Hippocampal formation (tissue), 2 donors: ENCODE measurements around the gene GRAP.
"Not testable (repeated sequence)": the region's sequence is repeated elsewhere in the genome, so short reads cannot be mapped to it uniquely, and the experiment has no call there.

Experiments
- DNase-seq, 2 donors: peaks; one replicate each; lab custom pipeline; 2025; lab: John Stamatoyannopoulos, UW

Gene GRAP

GRCh38 chr17:19042369-19042768 lies 4.4 kb downstream of the GRAP start:
- DNase-seq: not testable (repeated sequence)

- not testable (repeated sequence) for DNase-seq
Observed at GRCh38 chr17:19041871-19042270, 4.9 kb downstream of the GRAP start.

DNA sequence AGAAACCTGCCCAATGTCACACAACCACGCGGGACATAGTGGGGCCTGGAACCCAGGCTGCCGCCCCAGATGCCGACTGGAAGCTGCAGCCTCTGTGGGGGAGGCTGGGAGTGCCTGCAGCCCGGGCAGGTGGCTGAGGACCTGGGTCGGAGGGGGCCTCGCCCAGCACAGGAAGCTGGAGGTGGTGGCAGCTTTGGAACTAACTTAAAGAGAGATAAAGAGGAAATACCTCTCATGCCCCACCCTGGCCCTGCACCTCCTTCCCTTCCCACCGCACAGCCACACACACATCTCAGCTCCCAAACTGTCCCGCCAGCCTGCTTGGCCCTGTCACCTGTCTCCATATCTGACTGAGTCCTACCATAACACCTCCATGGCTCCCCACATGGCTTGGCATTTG lies 6.4 kb downstream of the GRAP start:
- DNase-seq: not testable (repeated sequence)

- DNase-seq: not testable (repeated sequence)
Observed at GRCh38 chr17:19038730-19039129, 8.0 kb downstream of the GRAP start.

DNA sequence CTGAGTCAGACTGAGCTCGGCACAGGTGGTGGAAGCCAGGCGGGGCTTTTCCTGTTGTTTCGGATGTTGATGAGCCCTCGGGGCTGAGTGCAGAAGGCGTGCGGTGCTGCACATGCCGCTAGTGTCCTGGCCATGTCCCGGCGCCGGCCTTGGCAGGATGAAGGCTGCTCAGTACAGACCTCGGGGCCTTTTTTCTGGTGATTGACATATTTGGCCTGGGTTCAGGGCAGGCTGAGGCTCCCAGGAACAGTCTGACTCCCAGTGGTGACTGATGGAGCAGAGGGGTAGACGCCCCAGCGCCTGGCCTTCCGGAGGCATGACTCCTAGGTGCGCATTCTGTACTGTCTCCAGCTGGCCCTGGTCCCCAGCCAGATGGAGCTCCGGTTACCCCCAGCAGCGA lies 8.8 kb downstream of the GRAP start:
- not testable (repeated sequence) for DNase-seq

DNA sequence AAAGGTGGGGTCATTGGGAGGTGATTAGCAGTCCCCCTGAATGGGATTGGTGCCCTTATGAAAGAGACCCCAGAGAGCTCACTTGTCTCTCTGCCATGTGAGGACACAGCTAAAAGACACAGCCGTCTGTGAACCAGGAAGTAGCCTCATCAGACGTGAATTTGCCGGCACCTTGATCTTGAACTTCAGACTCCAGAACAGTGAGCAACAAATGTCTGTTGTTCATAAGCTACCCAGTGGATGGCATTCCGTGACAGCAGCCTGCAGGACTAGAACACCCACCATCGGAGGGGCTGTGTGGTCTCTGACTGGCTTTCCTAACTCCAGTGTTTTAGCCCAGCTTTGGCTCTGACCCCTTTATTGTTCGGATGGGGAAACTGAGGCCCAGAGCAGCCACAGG lies 9.2 kb downstream of the GRAP start:
- not testable (repeated sequence) for DNase-seq

GRCh38 chr17:19036186-19036585 lies 10.6 kb downstream of the GRAP start:
- DNase-seq: not testable (repeated sequence)

DNA sequence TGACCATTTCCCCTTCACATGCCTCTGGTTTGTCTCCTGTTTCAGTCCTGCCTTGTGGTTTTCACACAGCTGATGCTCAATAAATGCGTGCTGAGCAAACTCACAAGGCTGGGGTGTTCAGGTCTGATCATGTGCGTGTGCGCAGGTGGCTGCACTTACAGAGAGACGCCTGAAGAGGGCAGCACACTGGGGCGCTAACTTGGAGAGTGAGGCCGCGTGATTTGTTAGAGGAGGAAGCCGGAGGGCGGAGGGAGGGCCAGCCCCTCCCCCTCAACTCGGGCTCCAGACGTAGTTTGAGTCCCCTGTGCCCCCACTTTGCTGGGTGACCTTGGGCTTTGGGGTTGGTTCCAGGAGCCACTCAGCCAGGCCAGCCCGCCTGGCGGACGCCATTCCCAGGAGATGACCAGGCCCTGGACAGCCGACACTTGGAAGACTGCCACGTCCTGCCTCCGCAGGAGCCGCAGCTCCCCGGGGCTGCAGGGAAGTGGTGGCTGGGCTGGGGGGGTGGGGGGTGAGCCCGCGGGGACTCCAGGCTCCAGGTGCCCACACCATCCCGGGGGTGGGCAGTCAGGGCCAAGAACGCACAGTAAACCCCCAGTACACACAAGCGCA lies 14.3 kb downstream of the GRAP start:
- DNase-seq: not testable (repeated sequence)

DNA sequence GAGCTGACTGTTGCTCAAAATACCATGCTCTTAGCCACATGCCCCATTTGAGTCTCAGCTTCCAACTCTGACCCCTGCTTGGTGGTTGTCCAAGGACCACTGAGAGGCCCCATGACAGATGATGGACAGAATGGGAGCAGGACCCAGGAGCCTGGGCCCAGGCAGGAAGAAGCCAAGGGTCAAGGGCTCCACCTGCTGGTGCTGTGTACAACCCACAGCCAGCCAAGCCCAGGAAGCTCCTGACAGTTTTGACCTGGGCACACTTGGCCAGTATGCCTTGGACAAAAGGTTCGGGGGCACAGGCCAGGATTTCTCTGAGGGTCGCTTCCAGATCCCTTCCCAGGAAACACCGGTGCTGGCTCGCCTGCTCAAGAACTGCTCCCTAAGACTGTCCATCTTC lies 15.0 kb downstream of the GRAP start:
- DNase-seq: not testable (repeated sequence)

DNA sequence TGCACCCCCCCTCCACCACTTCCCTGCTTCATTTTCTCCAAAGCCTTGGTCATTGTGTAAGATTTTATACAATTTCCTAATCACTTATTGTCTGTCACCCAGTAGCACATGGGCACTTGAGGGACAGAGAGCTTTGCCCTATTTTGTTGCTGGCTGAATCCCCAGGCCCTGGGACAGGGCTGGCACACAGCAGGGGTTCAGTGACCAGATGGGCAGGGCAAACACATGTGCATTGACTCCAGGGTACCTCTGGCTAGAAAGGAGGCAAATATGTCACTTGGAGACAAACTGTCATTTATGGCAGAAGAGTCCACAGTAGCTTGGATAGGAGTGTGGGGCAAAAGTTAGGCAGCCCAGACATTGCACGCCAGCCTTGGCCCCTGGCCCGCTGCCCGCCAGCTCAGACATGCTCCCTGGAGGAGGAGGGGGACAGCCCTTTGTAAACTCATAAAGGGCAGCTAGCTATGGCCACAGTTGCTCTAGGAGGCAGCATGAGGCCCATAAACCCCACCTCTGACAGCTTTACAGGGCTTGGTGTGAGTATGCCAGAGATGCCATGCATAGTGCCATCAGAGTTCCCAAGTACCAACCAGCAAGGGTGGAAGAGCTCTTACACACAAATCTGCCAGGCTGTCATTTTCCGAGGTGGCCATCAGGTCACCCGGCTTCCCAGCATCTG lies 15.8 kb downstream of the GRAP start:
- not testable (repeated sequence) for DNase-seq

- DNase-seq: not testable (repeated sequence)
Observed at GRCh38 chr17:19029740-19030139, 17.0 kb downstream of the GRAP start.

- DNase-seq: not testable (repeated sequence)
Observed at GRCh38 chr17:19028671-19029070, 18.1 kb downstream of the GRAP start.

- DNase-seq: no peak
Observed at GRCh38 chr17:19024101-19025078, 22.4 kb downstream of the GRAP start.

GRCh38 chr17:19023209-19023999 lies 23.4 kb downstream of the GRAP start:
- DNase-seq: no peak

GRCh38 chr17:19022747-19023146 lies 24.0 kb downstream of the GRAP start:
- DNase-seq: no peak

GRCh38 chr17:19022128-19022527 lies 24.6 kb downstream of the GRAP start:
- DNase-seq: no peak

DNA sequence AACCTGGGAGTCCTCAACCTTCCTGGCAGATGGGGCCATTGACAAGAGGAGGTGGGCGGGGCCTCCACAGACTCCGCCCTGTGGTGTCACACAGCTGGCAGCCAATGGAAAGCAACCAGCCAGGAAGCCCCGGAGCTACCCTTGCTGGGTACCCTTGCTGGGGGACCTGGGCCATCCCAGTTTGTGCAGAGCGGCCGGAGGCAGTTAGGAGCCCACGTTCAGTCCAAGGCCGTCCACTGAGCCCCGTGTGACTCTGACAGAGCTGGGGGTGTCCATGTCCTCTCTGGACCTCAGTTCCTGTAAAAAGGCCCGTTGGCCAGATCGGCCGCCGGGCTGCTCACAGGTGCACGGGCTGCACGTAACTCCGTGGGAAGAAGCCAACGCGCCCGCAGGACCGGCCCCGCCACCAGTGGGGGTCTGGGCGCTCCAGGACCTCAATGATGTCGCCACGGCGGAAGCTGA lies 25.1 kb downstream of the GRAP start:
- DNase-seq: no peak

GRCh38 chr17:19021011-19021621 lies 25.6 kb downstream of the GRAP start:
- not testable (repeated sequence) for DNase-seq

DNA sequence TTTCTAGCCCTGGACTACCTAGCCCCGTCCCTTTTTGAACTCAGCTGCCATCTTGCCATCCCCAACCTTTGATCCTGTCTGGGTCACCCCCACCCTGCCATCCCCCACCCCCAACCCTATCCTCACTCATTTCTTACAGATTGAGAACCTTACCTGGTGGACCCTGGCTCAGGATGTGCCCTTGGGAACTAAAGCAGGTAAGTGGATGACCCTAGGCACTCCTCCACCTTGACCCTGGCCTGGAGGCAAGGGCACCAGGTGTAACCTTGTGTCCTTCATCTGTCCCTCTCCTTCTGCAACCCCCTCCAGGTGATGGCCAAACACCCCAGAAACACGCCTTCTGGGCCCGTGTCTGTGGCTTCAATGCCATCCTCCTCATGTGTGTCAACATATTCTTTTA lies 26.7 kb downstream of the GRAP start:
- DNase-seq: no peak

DNA sequence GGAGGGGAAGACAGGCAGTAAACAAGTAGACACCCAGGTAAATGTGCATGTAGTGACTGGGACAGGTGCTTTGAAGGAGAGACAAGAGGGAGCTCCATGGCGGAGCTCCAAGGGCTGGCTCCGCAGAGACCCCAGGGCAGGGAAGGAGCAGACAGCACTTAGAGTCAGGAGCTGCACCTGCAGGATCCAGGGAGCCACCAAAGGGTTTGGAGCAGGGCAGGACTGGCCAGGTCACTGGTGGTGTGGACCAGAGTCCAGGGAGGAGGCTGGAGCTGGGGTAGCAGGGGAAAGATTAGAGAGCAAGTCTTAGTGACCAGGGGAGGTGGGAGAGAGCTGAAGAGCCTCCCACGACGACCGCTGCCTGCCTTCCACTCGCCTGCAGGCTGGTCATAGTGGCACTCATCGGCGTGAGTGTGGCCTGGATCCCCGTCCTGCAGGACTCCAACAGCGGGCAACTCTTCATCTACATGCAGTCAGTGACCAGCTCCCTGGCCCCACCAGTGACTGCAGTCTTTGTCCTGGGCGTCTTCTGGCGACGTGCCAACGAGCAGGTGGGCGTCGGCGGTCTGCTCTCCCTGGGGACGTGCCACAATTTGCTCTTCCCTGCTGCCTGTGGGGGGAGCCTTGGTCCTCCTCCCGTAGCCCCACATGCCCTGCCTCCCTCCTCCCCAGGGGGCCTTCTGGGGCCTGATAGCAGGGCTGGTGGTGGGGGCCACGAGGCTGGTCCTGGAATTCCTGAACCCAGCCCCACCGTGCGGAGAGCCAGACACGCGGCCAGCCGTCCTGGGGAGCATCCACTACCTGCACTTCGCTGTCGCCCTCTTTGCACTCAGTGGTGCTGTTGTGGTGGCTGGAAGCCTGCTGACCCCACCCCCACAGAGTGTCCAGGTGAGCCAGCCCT lies 27.5 kb downstream of the GRAP start:
- no peak for DNase-seq
